K562 (cell line): ENCODE measurements around the gene GABRD. TPM values are rescaled to one million over a fixed set of nuclear protein-coding genes. Genes with fewer than 3 reads are reported as not detected.

Experiments used
- ATAC-seq: fragments of 200-7000 bp; cut with Tn5 transposase; 3 replicates; pipeline ENCODE4 v1.9.1; 2020; ENCODE audit warnings: moderate library complexity
- BruUV-seq: library from RNA; stranded (reverse); fragments of 400-500 nt; replicated peaks from 2 replicates; lab custom pipeline; 2021; lab: Mats Ljungman, UMichigan
- CTCF ChIA-PET: fragments of 300-600 bp; formaldehyde crosslinking; extraction: SDS; loops from one replicate; lab custom pipeline; 2021; ENCODE audit warnings: low intra/inter-chr PET ratio; lab: Yijun Ruan, JAX
- POLR2A ChIA-PET: fragments of 300-600, 350-650 bp; sonication (Branson Sonifier 250); formaldehyde crosslinking; extraction: SDS; loops from one replicate; lab custom pipeline; 2021; ENCODE audit warnings: antibody characterized with exemption, inconsistent platforms; lab: Yijun Ruan, JAX
- DNase-seq, 4 experiments: peaks; one replicate each; pipeline versions ENCODE4 v3.0.0 to v3.0.0-alpha.2; 2011 to 2018; ENCODE audit warnings: low spot score in 3 of 4, mixed read lengths in 3 of 4; ENCODE audit errors: extremely low read depth in 1 of 4
- FAIRE-seq: peaks from 2 replicates; lab custom pipeline; 2011; peaks lifted over from hg19 to GRCh38; lab: Jason Lieb, UNC
- H2AFZ ChIP-seq: 2 replicates; pipeline ENCODE4 v1.6.0; 2011; ENCODE audit warnings: low read depth, low read length, control low read depth, inconsistent platforms
- H3K27ac ChIP-seq: fragments of 200-600 bp; 3 replicates; pipeline ENCODE4 v1.8.0; 2011; ENCODE audit warnings: low read depth, mild to moderate bottlenecking, control low read depth, inconsistent platforms, low read length, moderate library complexity, mixed read lengths; ENCODE audit errors: extremely low read depth
- H3K27me3 ChIP-seq, 2 experiments: fragments of 300-600 bp in 1 of 2; 2 replicates in 1 of 2; 3 replicates in 1 of 2; pipeline versions ENCODE4 v1.6.0 to v1.8.0; 2011; ENCODE audit warnings: inconsistent platforms in 2 of 2, low read length in 2 of 2, mild to moderate bottlenecking in 1 of 2, mixed read lengths in 1 of 2, moderate library complexity in 1 of 2; ENCODE audit not compliant: control insufficient read depth in 2 of 2, insufficient read depth in 2 of 2
- H3K36me3 ChIP-seq: fragments of 300-600 bp; 3 replicates; pipeline ENCODE4 v1.8.0; 2011; ENCODE audit warnings: mild to moderate bottlenecking, low read length, inconsistent platforms; ENCODE audit not compliant: control insufficient read depth, insufficient read depth
- H3K4me1 ChIP-seq, 2 experiments: fragments of 200-600 bp in 1 of 2; replicated peaks in 1 of 2; 2 replicates in 1 of 2; 3 replicates in 1 of 2; pipeline versions ENCODE4 v1.5.1 to v1.8.0; 2011; ENCODE audit warnings: inconsistent platforms in 2 of 2, low read length in 2 of 2, mild to moderate bottlenecking in 1 of 2, mixed read lengths in 1 of 2, moderate library complexity in 1 of 2; ENCODE audit not compliant: control insufficient read depth in 2 of 2, insufficient read depth in 2 of 2
- H3K4me2 ChIP-seq: 2 replicates; pipeline ENCODE4 v1.6.1; 2011; ENCODE audit warnings: low read length, control low read depth, inconsistent platforms, mixed read lengths; ENCODE audit not compliant: insufficient read depth
- H3K4me3 ChIP-seq: fragments of 200-600 bp; sonication (generic), shearing (Covaris generic); 2 replicates; pipeline ENCODE4 v1.5.1; 2016; ENCODE audit warnings: control low read depth, inconsistent platforms
- H3K79me2 ChIP-seq: fragments of 200-600 bp; 3 replicates; pipeline ENCODE4 v1.8.0; 2011; ENCODE audit warnings: low read length, inconsistent platforms; ENCODE audit not compliant: control insufficient read depth, insufficient read depth
- H3K9ac ChIP-seq, 2 experiments: 2 replicates each; pipeline versions ENCODE4 v1.6.0 to v1.6.1; 2011; ENCODE audit warnings: low read depth in 2 of 2, low read length in 2 of 2, control low read depth in 1 of 2, inconsistent platforms in 1 of 2, mild to moderate bottlenecking in 1 of 2, mixed read lengths in 1 of 2; ENCODE audit not compliant: insufficient read depth in 1 of 2
- H3K9me1 ChIP-seq: one replicate; pipeline ENCODE4 v1.6.0; 2011; ENCODE audit warnings: inconsistent platforms, mild to moderate bottlenecking, low read length, moderate library complexity; ENCODE audit not compliant: control insufficient read depth, insufficient read depth
- H3K9me3 ChIP-seq: replicated peaks from 2 replicates; pipeline ENCODE4 v1.5.1; 2011; ENCODE audit warnings: low read depth, low read length, inconsistent platforms; ENCODE audit not compliant: control insufficient read depth, insufficient read depth
- H4K20me1 ChIP-seq: replicated peaks from 2 replicates; pipeline ENCODE4 v1.6.1; 2011; ENCODE audit warnings: low read length, inconsistent platforms, mixed read lengths; ENCODE audit not compliant: control insufficient read depth, insufficient read depth
- HDAC2 ChIP-seq: fragments of 450-650 bp; IDR thresholded peaks from 2 replicates; pipeline ENCODE4 v1.6.1; 2016; ENCODE audit warnings: mild to moderate bottlenecking
- MAZ ChIP-seq, 2 experiments: fragments of 450-650 bp in 1 of 2; sonication (generic) in 1 of 2; formaldehyde crosslinking; IDR thresholded peaks in 1 of 2; conservative IDR thresholded peaks in 1 of 2; 2 replicates each; pipeline versions ENCODE4 v1.4.0 to v1.5.0; 2020; ENCODE audit warnings: mild to moderate bottlenecking in 1 of 2, missing genetic modification reagents in 1 of 2
- PCBP1 ChIP-seq: fragments of 200-400 bp; formaldehyde crosslinking; IDR thresholded peaks from 2 replicates; pipeline ENCODE4 v1.6.1; 2018; ENCODE audit warnings: mild to moderate bottlenecking, low read depth, low read length; ENCODE audit not compliant: poor library complexity, severe bottlenecking
- SIRT6 ChIP-seq: IDR thresholded peaks from one replicate; pipeline ENCODE4 v1.6.1; 2012; ENCODE audit warnings: low read depth, mild to moderate bottlenecking, control low read depth, inconsistent platforms, low read length, moderate library complexity
- SRSF1 ChIP-seq: fragments of 200-400 bp; formaldehyde crosslinking; IDR thresholded peaks from 2 replicates; pipeline ENCODE4 v1.6.1; 2017; ENCODE audit warnings: mild to moderate bottlenecking, low read depth, low read length, moderate library complexity
- TAF1 ChIP-seq: IDR thresholded peaks from 2 replicates; pipeline ENCODE4 v1.6.1; 2011; ENCODE audit warnings: mild to moderate bottlenecking, low read length, moderate library complexity; ENCODE audit not compliant: insufficient read depth, control insufficient read depth, severe bottlenecking; ENCODE audit errors: extremely low read depth
- ZFP1 ChIP-seq: fragments of 450-650 bp; formaldehyde crosslinking; IDR thresholded peaks from 2 replicates; pipeline ENCODE4 v1.4.0; 2020; ENCODE audit warnings: mild to moderate bottlenecking, mixed read lengths
- WGBS: fragments of 100-300 bp; shearing (Covaris generic); methylation state at CpG from one replicate; pipeline ENCODE4 v1.1.6; 2016; ENCODE audit warnings: low coverage, mixed read lengths; ENCODE audit not compliant: insufficient coverage; ENCODE audit errors: missing lambda C conversion rate; 5-methylcytosine and 5-hydroxymethylcytosine counted together
- in situ Hi-C: fragments of 300-500 bp; cut with MboI; formaldehyde crosslinking; loops from 4 replicates; pipeline ENCODE4 v1.15.0; 2018; ENCODE audit warnings: inconsistent platforms, mixed read lengths
- intact Hi-C: fragments of 100-400 bp; cut with micrococcal nuclease; formaldehyde crosslinking; loops from 2 replicates; pipeline ENCODE4 v1.14.2; 2022
- polyA plus RNA-seq, 8 experiments: library from polyadenylated mRNA; depleted of rRNA in 4 of 8; stranded (reverse) in 5 of 8; unstranded in 3 of 8; fragments of >200 nt; fragmentation: Nextera tagmentation in 2 of 8; fragmentation: Illumina TruSeq in 1 of 8; extraction: Ambion mirVana in 2 of 8; extraction: Trizol in 1 of 8; gene quantifications; 2 replicates each; pipeline versions ENCODE4 v1.2.1 to v1.2.3, GENCODE V29; 2011 to 2014; ENCODE audit warnings: inconsistent platforms in 1 of 8, missing spikeins in 1 of 8
- total RNA-seq, 7 experiments: library from RNA; depleted of rRNA in 6 of 7; stranded (reverse); fragments of >200 nt in 6 of 7; fragmentation: Illumina TruSeq in 2 of 7; extraction: Trizol in 2 of 7; gene quantifications; 2 replicates each; pipeline versions ENCODE4 v1.2.1 to v1.2.3, GENCODE V29; 2011 to 2021; ENCODE audit warnings: low replicate concordance in 1 of 7
- TF ChIP-seq, protein P1 (sequence below): fragments of 250-450 bp; sonication (Bioruptor Pico); IDR thresholded peaks from 2 replicates; pipeline ENCODE4 v1.5.0; 2021

Gene GABRD
- total and polyA plus RNA-seq, 9 of the 15 experiments (the other 6 are each of a cell fraction or from before 2014, with no cell fraction given): 0.07 TPM; not detected in 8

DNA sequence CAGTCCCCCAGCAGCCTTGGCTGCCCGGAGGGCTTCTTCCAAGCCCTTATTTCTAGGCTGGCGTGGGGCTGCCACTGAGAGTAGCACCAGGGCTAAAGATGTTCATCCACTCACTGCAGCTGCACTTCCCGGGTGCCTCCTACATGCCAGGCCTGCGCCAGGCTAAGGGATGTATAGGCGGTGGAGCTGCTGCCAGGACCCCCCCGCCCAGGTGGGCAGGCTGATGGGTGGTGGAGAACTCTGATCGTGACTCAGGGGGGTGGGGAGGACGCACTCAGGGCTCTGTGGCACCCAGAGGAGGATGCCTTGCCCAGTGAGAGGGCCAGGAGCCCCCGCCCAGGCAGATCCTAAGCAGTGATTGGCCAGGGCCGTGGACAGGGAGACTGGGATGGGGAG, 49.6 kb upstream of the GABRD start (continued):
- TF ChIP-seq SRSF1 (no peak), SIRT6 (no peak), ZFP1 (CRISPR knock-in tag) (no peak), MAZ (CRISPR knock-in tag; conservative IDR thresholded peaks at IDR 0.05 in 1 of 2, IDR thresholded peaks at IDR 0.05 in 1 of 2) (no peak), TAF1 (no peak)
- TF ChIP-seq, protein P1, sequence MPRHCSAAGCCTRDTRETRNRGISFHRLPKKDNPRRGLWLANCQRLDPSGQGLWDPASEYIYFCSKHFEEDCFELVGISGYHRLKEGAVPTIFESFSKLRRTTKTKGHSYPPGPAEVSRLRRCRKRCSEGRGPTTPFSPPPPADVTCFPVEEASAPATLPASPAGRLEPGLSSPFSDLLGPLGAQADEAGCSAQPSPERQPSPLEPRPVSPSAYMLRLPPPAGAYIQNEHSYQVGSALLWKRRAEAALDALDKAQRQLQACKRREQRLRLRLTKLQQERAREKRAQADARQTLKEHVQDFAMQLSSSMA (CRISPR knock-in tag): no peak
- TF ChIP-seq, all 486 proteins: peak for 0

DNA sequence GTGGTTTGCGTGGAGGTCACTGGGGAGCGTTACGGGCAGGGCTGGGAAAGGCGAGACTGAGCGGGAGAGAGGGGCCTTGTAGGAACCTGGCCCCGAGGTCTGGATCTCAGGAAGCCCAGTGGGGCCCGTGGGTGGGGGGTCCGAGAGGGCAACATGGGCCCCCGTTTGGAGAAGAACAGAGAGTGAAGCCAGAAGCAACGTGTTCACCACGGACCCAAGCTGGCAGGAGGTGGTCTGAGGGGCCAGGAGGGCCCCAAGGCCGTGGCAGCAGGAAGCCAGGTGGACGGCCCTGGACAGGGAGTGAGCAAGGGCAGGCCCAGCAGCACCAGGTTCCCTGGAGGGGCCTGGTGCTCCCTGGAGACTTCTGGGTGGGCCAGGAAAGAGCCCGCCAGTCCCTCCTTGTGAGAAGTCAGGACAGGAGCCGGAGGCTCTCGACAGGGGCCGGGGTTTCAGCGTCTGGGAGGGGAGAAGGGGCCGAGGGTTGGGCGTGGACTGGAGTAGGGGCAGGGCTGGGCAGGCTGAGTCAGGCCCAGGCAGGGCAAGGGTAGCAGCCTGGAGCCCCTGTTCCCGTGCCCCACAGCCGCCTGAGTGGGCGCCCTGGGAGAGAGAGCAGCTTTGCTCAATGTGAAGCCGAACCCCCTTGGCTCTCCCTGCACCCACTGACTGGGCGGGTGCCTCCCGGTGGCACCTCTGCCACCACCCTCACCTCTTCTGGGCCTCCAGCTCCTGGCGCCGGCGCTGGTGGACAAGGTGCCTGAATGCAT, 49.0 kb upstream of the GABRD start:
- WGBS: 25% methylated on average over 26 of the region's 29 CpGs
- TF ChIP-seq HDAC2 (no peak), PCBP1 (peak; percentile 19)
- ATAC-seq (no peak), FAIRE-seq (no peak), DNase-seq (no peak)
- no TSS peak for BruUV-seq
- H3K79me2 ChIP-seq: no peaks in the 10 kb centered on the region
- in situ Hi-C loops: no loop called here
- H3K4me2 ChIP-seq: no peak overlapping the region
- intact Hi-C loops: no loop called here
- no peak overlapping the region for H3K4me3 ChIP-seq
- ChIA-PET CTCF (no interaction called here), POLR2A (interaction anchor here (0.8 kb wide), 1 partner anchor 9 kb away, joined by 3 read pairs; no protein-coding TSS in a partner anchor)
- H3K9me1 ChIP-seq: no peaks in the 10 kb centered on the region
- H3K27me3 ChIP-seq: peaks cover 41 to 79% of the 10 kb centered on the region in 2 experiments
- no peaks in the 10 kb centered on the region for H3K36me3 ChIP-seq
- peaks cover 7% of the 10 kb centered on the region; the same call in 1 of the 2 replicates for H4K20me1 ChIP-seq
- no peak overlapping the region for H2AFZ ChIP-seq
- H3K9ac ChIP-seq: no peak overlapping the region
- H3K9me3 ChIP-seq: peaks cover 6% of the 10 kb centered on the region
- peaks cover 0 to 37% of the 10 kb centered on the region in 2 experiments; a peak in 1 of 5 replicates for H3K4me1 ChIP-seq
- no peak overlapping the region for H3K27ac ChIP-seq
